Erythroblast (primary cell): Measurements from ENCODE around the gene TMC1.

ENCODE experiments used
- GATA1 ChIP-seq: IDR thresholded peaks from 2 replicates; pipeline ENCODE4 v1.6.1; 2011; ENCODE audit warnings: low read depth, mild to moderate bottlenecking, control low read depth, low read length, moderate library complexity
- POLR2A ChIP-seq: IDR thresholded peaks from 2 replicates; pipeline ENCODE4 v1.6.1; 2011; ENCODE audit warnings: mild to moderate bottlenecking, low read length

DNA sequence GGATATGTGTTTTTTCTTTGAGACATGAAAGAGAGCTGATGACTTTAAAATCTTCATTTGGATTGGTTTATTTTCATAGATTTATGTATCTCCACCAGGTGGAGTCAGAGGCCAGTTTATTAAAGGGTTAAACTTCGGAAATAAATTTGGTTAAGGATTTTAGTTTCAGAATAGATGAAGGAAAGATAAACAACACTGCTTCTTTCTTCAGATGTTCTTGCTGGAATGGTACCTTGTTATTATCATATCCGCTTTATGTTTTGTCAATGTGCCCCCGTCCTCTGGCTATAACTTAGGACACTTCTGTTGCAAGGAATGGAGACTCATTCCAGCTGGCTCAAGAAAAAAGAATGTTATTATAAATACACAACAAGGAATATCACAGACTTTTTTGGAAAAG is 350.3 kb downstream of the TMC1 start:
- TF ChIP-seq POLR2A (no peak), GATA1 (no peak)
